Colonic mucosa (tissue), 4 donors: Measurements from ENCODE around the gene NCOA3. TPM values are rescaled to one million over a fixed set of nuclear protein-coding genes. Genes with fewer than 3 reads are reported as not detected.

ENCODE experiments used
- DNase-seq: peaks from one replicate; pipeline ENCODE4 v3.0.0-alpha.2; 2020
- H3K27ac ChIP-seq: fragments of 200-600 bp; one replicate; pipeline ENCODE4 v1.8.0; 2021
- H3K27me3 ChIP-seq: fragments of 200-600 bp; one replicate; pipeline ENCODE4 v1.8.0; 2021
- H3K36me3 ChIP-seq: fragments of 200-600 bp; one replicate; pipeline ENCODE4 v1.8.0; 2021
- H3K4me1 ChIP-seq: fragments of 200-600 bp; one replicate; pipeline ENCODE4 v1.8.0; 2021; ENCODE audit warnings: mild to moderate bottlenecking
- H3K4me3 ChIP-seq: fragments of 200-600 bp; one replicate; pipeline ENCODE4 v1.8.0; 2021
- H3K9ac ChIP-seq, 2 donors: one replicate each; pipeline ENCODE4 v1.7.0; 2013; ENCODE audit warnings: control low read depth in 2 of 2, low read depth in 2 of 2, low read length in 2 of 2
- H3K9me3 ChIP-seq: fragments of 200-600 bp; one replicate; pipeline ENCODE4 v1.8.0; 2021
- CTCF ChIP-seq: fragments of 200-600 bp; IDR thresholded peaks from one replicate; pipeline ENCODE4 v1.8.0; 2022; ENCODE audit warnings: antibody characterized with exemption, mild to moderate bottlenecking
- intact Hi-C: fragments of 100-400 bp; cut with DNase I; formaldehyde crosslinking; loops from one replicate; pipeline ENCODE4 v1.14.1; 2022
- total RNA-seq, 2 donors: library from RNA; stranded (reverse); fragmentation: NEBNext Ultra II Directional in 1 of 2; extraction: Animal tissue kit (Norgen Biotek cat#: 25700) in 1 of 2; gene quantifications; one replicate each; pipeline ENCODE4 v1.2.1, GENCODE V29; 2021
- donor health status: healthy.
- donor health status: DM: no; HTN: no; CAD: no.
- donor health status: DM: no; HTN: no; CAD: no.

NCOA3 gene
- total RNA-seq, 2 donors from 2014 or later: 17.1 to 24.2 TPM

GRCh38 chr20:47653869-47654268, 152.2 kb downstream of the NCOA3 start:
- H3K27me3 ChIP-seq: no peaks in the 10 kb centered on the region
- H3K36me3 ChIP-seq: peaks cover 14% of the 10 kb centered on the region
- H3K4me1 ChIP-seq: no peaks in the 10 kb centered on the region
- no peak for TF ChIP-seq CTCF
- no peak overlapping the region for H3K4me3 ChIP-seq
- no peaks in the 10 kb centered on the region for H3K9me3 ChIP-seq
- H3K27ac ChIP-seq: no peak overlapping the region
- no peak for DNase-seq
- H3K9ac ChIP-seq: no peak overlapping the region
- intact Hi-C loops: no loop called here

- intact Hi-C loops: no loop called here
- H3K36me3 ChIP-seq: peaks cover 9% of the 10 kb centered on the region
- no peaks in the 10 kb centered on the region for H3K4me1 ChIP-seq
- DNase-seq: no peak
- no peak overlapping the region for H3K27ac ChIP-seq
- H3K9me3 ChIP-seq: no peaks in the 10 kb centered on the region
- H3K9ac ChIP-seq: no peak overlapping the region
- H3K27me3 ChIP-seq: no peaks in the 10 kb centered on the region
- TF ChIP-seq CTCF: no peak
- no peak overlapping the region for H3K4me3 ChIP-seq
Measured at GRCh38 chr20:47654370-47654769, 152.7 kb downstream of the NCOA3 start.

GRCh38 chr20:47655635-47656034, 153.9 kb downstream of the NCOA3 start:
- intact Hi-C loops: no loop called here
- Histone ChIP-seq H3K27ac (no peak overlapping the region), H3K4me3 (no peak overlapping the region), H3K36me3 (peaks cover 5% of the 10 kb centered on the region), H3K4me1 (no peaks in the 10 kb centered on the region), H3K27me3 (no peaks in the 10 kb centered on the region), H3K9ac (no peak overlapping the region), H3K9me3 (no peaks in the 10 kb centered on the region)
- no peak for DNase-seq
- no peak for TF ChIP-seq CTCF

GRCh38 chr20:47656318-47656717, 154.6 kb downstream of the NCOA3 start:
- TF ChIP-seq CTCF: no peak
- no peak overlapping the region for H3K4me3 ChIP-seq

GRCh38 chr20:47659904-47660601, 158.4 kb downstream of the NCOA3 start:
- Histone ChIP-seq H3K4me1 (no peaks in the 10 kb centered on the region), H3K9ac (no peak overlapping the region), H3K27me3 (no peaks in the 10 kb centered on the region), H3K36me3 (no peaks in the 10 kb centered on the region), H3K27ac (no peak overlapping the region), H3K4me3 (no peak overlapping the region), H3K9me3 (no peaks in the 10 kb centered on the region)
- no peak for DNase-seq
- no peak for TF ChIP-seq CTCF
- intact Hi-C loops: no loop called here

More at GRCh38 chr20:47656318-47656717, 154.6 kb downstream of the NCOA3 start:
- no peaks in the 10 kb centered on the region for H3K27me3 ChIP-seq
- peaks cover 5% of the 10 kb centered on the region for H3K36me3 ChIP-seq
- H3K4me1 ChIP-seq: no peaks in the 10 kb centered on the region
- H3K9ac ChIP-seq: no peak overlapping the region
- DNase-seq: no peak
- no peak overlapping the region for H3K27ac ChIP-seq
- intact Hi-C loops: no loop called here
- no peaks in the 10 kb centered on the region for H3K9me3 ChIP-seq
